ENCODE measurements around the gene PAX1.

Gene PAX1

DNA sequence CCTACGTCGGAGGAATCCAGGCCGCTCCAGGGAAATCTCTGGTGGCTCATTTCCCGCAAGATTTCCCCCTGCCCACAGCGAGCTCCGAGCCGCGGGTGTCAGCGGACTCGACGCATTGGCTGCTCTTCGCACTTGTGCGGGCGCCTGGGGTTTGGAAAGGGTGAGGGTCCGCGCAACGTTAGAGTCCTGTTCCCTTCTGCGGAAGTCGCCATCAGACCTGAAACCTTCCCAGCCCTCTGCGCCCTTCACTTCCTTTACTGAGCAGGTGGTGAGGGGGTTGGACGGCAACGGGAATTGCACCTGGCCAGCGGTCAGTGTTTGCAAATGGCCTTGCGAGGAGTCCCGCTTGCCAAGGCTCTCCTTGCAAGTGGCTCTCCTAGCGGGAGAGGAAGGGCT is 8.4 kb downstream of the PAX1 start:
- Histone ChIP-seq H3K9ac (ENCODE audit: low read depth, low read length) (no peak overlapping the region), H3K4me3 (ENCODE audit: low read length) (peak overlapping the region; percentile 57), H3K4me1 (ENCODE audit: insufficient read depth, low read length) (peaks cover 4% of the 10 kb centered on the region; the same call in 1 of the 2 replicates), H3K27me3 (ENCODE audit: insufficient read depth, low read length) (peaks cover 100% of the 10 kb centered on the region), H3K36me3 (ENCODE audit: insufficient read depth, low read depth, low read length) (no peaks in the 10 kb centered on the region), H3K9me3 (ENCODE audit: insufficient read depth, low read depth, low read length) (no peaks in the 10 kb centered on the region; the same call in 1 of the 2 replicates), H3K27ac (ENCODE audit: low read length) (no peak overlapping the region)

DNA sequence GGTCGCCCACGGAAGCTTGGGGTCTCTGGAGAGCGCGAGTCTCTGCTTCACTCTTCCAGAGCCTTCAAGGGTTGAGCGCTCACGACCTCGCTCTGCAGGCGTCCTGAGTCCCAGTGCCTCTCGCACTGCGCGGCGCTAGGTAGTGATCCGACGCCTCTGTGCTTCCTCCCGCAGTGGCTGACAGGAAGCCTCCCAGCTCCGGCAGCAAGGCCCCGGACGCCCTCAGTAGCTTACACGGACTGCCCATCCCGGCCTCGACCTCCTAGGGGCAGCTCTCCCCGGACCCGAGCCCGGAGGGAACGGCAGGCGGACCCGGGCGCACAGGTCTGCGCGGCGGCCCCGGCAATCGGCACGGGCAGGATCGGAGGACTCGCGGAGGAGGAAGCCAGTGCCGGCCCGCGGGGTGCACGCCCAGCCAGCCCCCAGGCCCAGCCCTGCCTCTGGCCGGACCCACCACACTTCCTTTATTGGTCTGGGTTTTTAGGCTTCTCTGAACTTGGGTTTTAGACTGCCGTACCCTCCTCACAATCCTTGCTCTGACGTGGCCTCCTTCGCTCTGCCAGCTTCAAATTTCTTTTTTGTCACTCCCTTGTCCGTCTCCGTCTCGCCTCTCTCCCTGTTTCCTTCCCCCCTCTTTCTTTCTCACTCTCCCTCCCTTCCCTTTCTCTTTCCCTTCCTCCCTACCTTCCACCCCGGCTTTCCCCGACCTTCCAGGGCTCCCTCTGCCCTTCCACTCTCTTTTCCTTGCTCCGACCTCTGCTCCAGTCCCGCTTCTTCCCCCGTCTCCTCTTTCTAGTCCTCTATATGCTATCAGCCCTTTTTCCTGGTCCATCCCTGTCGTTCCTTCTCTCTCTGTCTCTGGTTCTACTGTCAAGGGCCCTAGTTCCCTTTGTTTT is 9.1 kb downstream of the PAX1 start:
- H3K27ac ChIP-seq (ENCODE audit: low read length): no peak overlapping the region
- H3K27me3 ChIP-seq (ENCODE audit: insufficient read depth, low read length): peaks cover 100% of the 10 kb centered on the region
- H3K36me3 ChIP-seq (ENCODE audit: insufficient read depth, low read depth, low read length): no peaks in the 10 kb centered on the region
- H3K9me3 ChIP-seq (ENCODE audit: insufficient read depth, low read depth, low read length): no peaks in the 10 kb centered on the region; the same call in 1 of the 2 replicates
- H3K9ac ChIP-seq (ENCODE audit: low read depth, low read length): no peak overlapping the region
- H3K4me1 ChIP-seq (ENCODE audit: insufficient read depth, low read length): peaks cover 4% of the 10 kb centered on the region; the same call in 1 of the 2 replicates
- peak overlapping the region; percentile 57 for H3K4me3 ChIP-seq (ENCODE audit: low read length)

DNA sequence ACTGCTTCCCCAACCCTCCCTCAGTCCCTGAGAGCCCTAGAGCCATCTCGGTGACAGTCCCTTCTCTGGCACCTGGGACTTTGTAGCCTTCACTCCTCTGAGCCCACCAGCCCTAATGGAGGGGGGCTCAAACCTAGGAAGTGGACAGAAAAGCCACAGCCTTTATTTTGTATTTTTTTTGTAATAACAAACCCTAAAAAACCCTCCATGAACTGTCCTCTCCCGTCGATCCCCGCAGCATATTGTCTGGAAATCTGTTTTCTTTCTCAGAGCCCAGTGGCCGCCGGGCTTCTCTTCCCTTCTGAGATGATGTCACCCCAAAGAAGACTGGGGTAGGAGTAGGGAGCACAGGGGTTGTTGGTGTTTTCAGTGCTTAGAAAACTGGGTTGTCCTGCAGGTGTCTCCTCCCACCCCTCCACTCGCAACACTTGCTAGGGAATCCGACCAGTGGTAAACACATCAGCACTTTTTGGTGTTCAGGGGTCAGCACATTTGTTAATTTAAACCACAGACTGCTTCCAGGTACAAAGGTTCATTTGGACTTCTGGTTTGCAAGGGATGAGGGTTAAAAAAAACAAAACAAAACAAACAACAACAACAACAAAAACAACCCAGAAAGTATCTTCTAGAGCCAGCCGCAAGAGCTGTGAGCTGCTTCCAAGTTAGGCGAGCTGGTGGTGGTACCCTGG is 9.9 kb downstream of the PAX1 start:
- Histone ChIP-seq H3K9ac (ENCODE audit: low read depth, low read length) (no peak overlapping the region), H3K27ac (ENCODE audit: low read length) (no peak overlapping the region), H3K9me3 (ENCODE audit: insufficient read depth, low read depth, low read length) (no peaks in the 10 kb centered on the region; the same call in 1 of the 2 replicates), H3K36me3 (ENCODE audit: insufficient read depth, low read depth, low read length) (no peaks in the 10 kb centered on the region), H3K4me3 (ENCODE audit: low read length) (peak overlapping the region; percentile 57; the same call in 1 of the 2 replicates), H3K27me3 (ENCODE audit: insufficient read depth, low read length) (peaks cover 92% of the 10 kb centered on the region), H3K4me1 (ENCODE audit: insufficient read depth, low read length) (peaks cover 4% of the 10 kb centered on the region; the same call in 1 of the 2 replicates)

DNA sequence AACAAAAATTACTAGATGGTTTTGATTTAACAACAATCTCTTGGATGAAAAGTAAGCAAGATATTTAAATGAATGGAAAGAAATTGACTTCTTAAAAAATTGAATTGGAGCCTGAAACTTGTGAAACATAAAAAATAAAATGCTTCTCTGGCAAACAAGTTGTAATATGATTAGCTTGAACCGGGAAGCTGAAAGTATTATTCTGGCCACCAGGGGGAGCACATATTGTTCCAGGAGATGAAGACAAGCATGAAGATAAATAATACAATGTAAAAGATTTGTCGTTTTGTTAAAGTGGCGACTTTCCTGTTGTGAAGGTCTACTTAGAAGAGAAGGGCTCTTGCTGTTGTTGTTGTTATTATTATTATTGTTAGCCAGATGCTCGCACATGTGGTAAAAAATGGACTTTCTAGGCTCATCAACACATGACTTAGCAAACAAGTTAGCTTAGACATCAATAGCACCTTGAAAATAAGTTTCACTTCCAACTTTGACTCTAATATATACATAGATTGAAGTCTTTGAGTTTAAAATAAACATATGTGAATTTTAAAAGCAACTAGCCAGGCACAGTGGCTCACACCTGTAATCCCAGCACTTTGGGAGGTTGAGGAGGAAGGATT is 14.2 kb downstream of the PAX1 start:
- no peaks in the 10 kb centered on the region for H3K9me3 ChIP-seq (ENCODE audit: insufficient read depth, low read depth, low read length)
- no peak overlapping the region for H3K4me3 ChIP-seq (ENCODE audit: low read length)
- no peak overlapping the region for H3K9ac ChIP-seq (ENCODE audit: low read depth, low read length)
- H3K27me3 ChIP-seq (ENCODE audit: insufficient read depth, low read length): peaks cover 48% of the 10 kb centered on the region
- H3K36me3 ChIP-seq (ENCODE audit: insufficient read depth, low read depth, low read length): no peaks in the 10 kb centered on the region
- H3K4me1 ChIP-seq (ENCODE audit: insufficient read depth, low read length): peaks cover 4% of the 10 kb centered on the region; the same call in 1 of the 2 replicates
- no peak overlapping the region for H3K27ac ChIP-seq (ENCODE audit: low read length)

DNA sequence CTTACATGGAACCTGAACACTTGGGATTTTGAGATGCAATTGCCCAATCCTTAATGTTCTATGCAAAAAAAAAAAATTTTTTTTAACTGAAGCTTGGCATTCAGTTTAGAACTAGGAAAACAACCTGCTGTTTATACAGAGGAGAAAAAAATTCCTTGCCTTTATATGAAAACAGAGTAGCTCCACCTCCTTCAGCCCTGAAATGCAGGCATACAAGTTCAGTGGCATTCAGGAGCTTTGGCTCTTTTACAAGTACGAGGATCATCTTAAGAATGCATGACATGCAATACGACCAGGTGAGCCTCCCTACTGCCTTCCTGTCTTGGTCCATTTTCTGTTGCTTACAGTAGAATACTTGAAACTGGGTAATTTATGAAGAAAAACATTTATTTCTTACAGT is 20.4 kb downstream of the PAX1 start:
- H3K9me3 ChIP-seq (ENCODE audit: insufficient read depth, low read depth, low read length): no peaks in the 10 kb centered on the region
- H3K9ac ChIP-seq (ENCODE audit: low read depth, low read length): no peak overlapping the region
- H3K36me3 ChIP-seq (ENCODE audit: insufficient read depth, low read depth, low read length): no peaks in the 10 kb centered on the region
- 0 out of 2 replicates have a peak, but pooled peaks cover 6% of the 10 kb centered on the region for H3K4me1 ChIP-seq (ENCODE audit: insufficient read depth, low read length)
- H3K27me3 ChIP-seq (ENCODE audit: insufficient read depth, low read length): no peaks in the 10 kb centered on the region
- no peak overlapping the region for H3K4me3 ChIP-seq (ENCODE audit: low read length)
- H3K27ac ChIP-seq (ENCODE audit: low read length): no peak overlapping the region

DNA sequence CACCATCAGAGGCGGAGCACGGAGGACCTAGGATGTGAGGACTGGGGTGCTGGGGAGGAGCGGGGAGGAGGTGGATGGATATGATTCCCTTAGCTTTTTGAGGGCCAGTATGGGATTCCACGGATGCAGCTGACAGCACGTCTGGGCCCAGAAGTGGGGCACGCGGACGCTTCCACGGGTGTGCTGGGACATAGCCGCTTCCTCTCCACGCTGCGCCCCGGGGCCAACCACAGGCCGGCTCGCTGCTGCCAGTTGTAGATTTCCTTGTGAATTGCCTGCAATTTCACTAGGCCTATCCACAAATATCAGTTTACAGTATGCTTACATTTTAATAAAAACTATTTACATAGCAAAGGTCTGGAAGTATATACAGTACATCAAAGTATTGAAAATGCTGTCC is 23.9 kb downstream of the PAX1 start:
- Histone ChIP-seq H3K36me3 (ENCODE audit: insufficient read depth, low read depth, low read length) (no peaks in the 10 kb centered on the region), H3K27ac (ENCODE audit: low read length) (no peak overlapping the region), H3K4me1 (ENCODE audit: insufficient read depth, low read length) (0 out of 2 replicates have a peak, but pooled peaks cover 6% of the 10 kb centered on the region), H3K9ac (ENCODE audit: low read depth, low read length) (no peak overlapping the region), H3K27me3 (ENCODE audit: insufficient read depth, low read length) (no peaks in the 10 kb centered on the region), H3K9me3 (ENCODE audit: insufficient read depth, low read depth, low read length) (no peaks in the 10 kb centered on the region), H3K4me3 (ENCODE audit: low read length) (no peak overlapping the region)

- Histone ChIP-seq H3K27me3 (ENCODE audit: insufficient read depth, low read length) (no peaks in the 10 kb centered on the region), H3K27ac (ENCODE audit: low read length) (no peak overlapping the region), H3K36me3 (ENCODE audit: insufficient read depth, low read depth, low read length) (no peaks in the 10 kb centered on the region), H3K9me3 (ENCODE audit: insufficient read depth, low read depth, low read length) (0 out of 2 replicates have a peak, but pooled peaks cover 4% of the 10 kb centered on the region), H3K9ac (ENCODE audit: low read depth, low read length) (no peak overlapping the region), H3K4me3 (ENCODE audit: low read length) (no peak overlapping the region), H3K4me1 (ENCODE audit: insufficient read depth, low read length) (no peaks in the 10 kb centered on the region)
Observed at GRCh38 chr20:21739161-21739560, 33.7 kb downstream of the PAX1 start.

DNA sequence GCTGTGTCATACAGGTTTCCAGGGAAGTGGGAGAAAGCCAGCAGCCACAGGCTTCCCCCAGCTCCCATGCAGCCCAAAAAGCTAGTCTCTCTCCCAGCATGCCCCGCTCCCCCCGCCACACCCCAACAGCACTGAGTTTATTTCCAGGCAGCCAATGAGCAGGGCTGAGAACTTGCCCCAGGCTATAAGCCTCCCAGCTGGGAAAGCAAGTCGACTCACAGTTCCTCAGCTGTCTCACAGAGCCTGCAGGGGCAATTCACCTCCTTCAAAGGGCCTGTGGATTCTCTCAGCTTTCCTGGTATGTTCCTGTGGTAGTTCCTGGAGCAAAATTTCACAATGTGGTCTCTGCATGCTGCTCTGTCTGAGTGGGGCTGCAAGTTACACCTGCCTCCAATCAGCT is 34.2 kb downstream of the PAX1 start:
- H3K27ac ChIP-seq (ENCODE audit: low read length): no peak overlapping the region
- H3K9me3 ChIP-seq (ENCODE audit: insufficient read depth, low read depth, low read length): 0 out of 2 replicates have a peak, but pooled peaks cover 4% of the 10 kb centered on the region
- no peaks in the 10 kb centered on the region for H3K4me1 ChIP-seq (ENCODE audit: insufficient read depth, low read length)
- H3K9ac ChIP-seq (ENCODE audit: low read depth, low read length): no peak overlapping the region
- H3K27me3 ChIP-seq (ENCODE audit: insufficient read depth, low read length): no peaks in the 10 kb centered on the region
- H3K4me3 ChIP-seq (ENCODE audit: low read length): no peak overlapping the region
- H3K36me3 ChIP-seq (ENCODE audit: insufficient read depth, low read depth, low read length): no peaks in the 10 kb centered on the region

DNA sequence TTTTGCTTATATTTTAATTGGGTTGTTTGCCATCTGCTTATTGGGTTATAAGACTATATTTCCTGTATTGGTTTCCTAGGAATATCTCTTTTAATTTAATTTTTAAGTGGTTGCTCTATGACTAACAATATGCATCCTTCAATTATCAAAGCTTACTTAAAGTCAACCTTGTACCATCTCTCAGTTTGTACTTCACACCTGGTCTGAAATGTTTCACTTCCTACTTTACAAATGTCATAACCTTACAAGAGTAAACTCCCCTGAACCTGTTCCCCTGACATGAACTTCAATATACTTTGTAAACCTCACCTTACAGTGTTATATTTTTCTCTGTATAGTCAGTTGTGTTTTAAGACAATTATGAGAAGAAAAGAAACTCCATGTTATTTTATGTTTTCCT is 35.8 kb downstream of the PAX1 start:
- Histone ChIP-seq H3K4me3 (ENCODE audit: low read length) (no peak overlapping the region), H3K9ac (ENCODE audit: low read depth, low read length) (no peak overlapping the region), H3K27ac (ENCODE audit: low read length) (no peak overlapping the region), H3K27me3 (ENCODE audit: insufficient read depth, low read length) (no peaks in the 10 kb centered on the region), H3K9me3 (ENCODE audit: insufficient read depth, low read depth, low read length) (0 out of 2 replicates have a peak, but pooled peaks cover 4% of the 10 kb centered on the region), H3K4me1 (ENCODE audit: insufficient read depth, low read length) (no peaks in the 10 kb centered on the region), H3K36me3 (ENCODE audit: insufficient read depth, low read depth, low read length) (no peaks in the 10 kb centered on the region)

DNA sequence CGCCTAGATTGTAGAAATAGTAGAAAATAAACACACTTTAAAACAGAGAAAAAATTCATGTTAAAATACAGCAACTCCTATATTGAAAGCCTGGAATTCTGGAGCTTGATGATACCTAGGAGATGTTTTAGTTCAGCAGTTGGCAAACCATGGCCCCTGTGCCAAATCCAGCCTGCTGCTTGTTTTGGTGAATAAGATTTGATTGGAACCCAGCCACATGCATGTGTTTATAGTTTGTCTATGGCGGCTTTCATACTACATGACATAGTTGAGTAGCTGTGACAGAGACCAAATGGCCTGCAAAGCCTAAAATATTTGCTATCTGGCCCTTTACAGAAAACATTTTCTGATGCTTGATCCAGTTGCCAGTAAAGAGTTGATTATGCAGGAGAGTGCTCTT is 57.2 kb downstream of the PAX1 start:
- Histone ChIP-seq H3K9ac (ENCODE audit: low read depth, low read length) (no peak overlapping the region), H3K4me3 (ENCODE audit: low read length) (no peak overlapping the region), H3K4me1 (ENCODE audit: insufficient read depth, low read length) (no peaks in the 10 kb centered on the region), H3K9me3 (ENCODE audit: insufficient read depth, low read depth, low read length) (peaks cover 3% of the 10 kb centered on the region; the same call in 1 of the 2 replicates), H3K27ac (ENCODE audit: low read length) (no peak overlapping the region), H3K36me3 (ENCODE audit: insufficient read depth, low read depth, low read length) (no peaks in the 10 kb centered on the region), H3K27me3 (ENCODE audit: insufficient read depth, low read length) (peaks cover 15% of the 10 kb centered on the region)

- H3K9me3 ChIP-seq (ENCODE audit: insufficient read depth, low read depth, low read length): no peaks in the 10 kb centered on the region
- no peak overlapping the region for H3K27ac ChIP-seq (ENCODE audit: low read length)
- H3K4me1 ChIP-seq (ENCODE audit: insufficient read depth, low read length): no peaks in the 10 kb centered on the region; the same call in 1 of the 2 replicates
- H3K4me3 ChIP-seq (ENCODE audit: low read length): peak overlapping the region; percentile 66; the same call in 1 of the 2 replicates
- peaks cover 23% of the 10 kb centered on the region for H3K27me3 ChIP-seq (ENCODE audit: insufficient read depth, low read length)
- H3K9ac ChIP-seq (ENCODE audit: low read depth, low read length): no peak overlapping the region
- no peaks in the 10 kb centered on the region for H3K36me3 ChIP-seq (ENCODE audit: insufficient read depth, low read depth, low read length)
Observed at GRCh38 chr20:21767200-21767738, 61.8 kb downstream of the PAX1 start.
